ENCODE data around the gene EIF1. TPM values are rescaled to one million over a fixed set of nuclear protein-coding genes. Genes with fewer than 3 reads are reported as not detected.

Gene EIF1
- polyA plus RNA-seq, 1 donor from 2014 or later = 257 TPM

DNA sequence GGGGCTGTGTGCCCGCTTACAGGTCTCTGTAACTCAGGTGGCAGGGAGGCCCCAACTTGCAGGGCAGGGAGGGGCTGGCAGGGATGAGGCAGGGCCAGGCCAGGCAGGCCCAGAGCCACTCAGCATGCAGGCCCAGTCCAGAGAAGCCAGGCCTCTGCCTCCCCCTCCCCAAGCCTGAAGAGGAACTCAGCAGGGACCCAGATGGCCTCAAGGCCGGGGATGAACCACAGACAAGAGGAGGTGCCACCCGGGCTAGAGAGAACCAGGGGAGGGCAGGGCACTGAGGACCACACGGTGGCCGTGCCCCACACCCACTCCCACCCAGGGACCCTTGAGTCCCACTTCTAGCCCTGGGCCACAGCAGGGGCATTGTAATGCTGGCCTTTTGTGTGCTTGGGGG, 29.8 kb upstream of the EIF1 start:
- H3K9me3 ChIP-seq (ENCODE audit: low read length) = no peaks in the 10 kb centered on the region
- no peak overlapping the region for H3K4me2 ChIP-seq (ENCODE audit: low read length)
- no peaks in the 10 kb centered on the region for H4K20me1 ChIP-seq (ENCODE audit: insufficient read depth)
- H3K27ac ChIP-seq (ENCODE audit: low read length) = no peak overlapping the region
- no peaks in the 10 kb centered on the region for H3K27me3 ChIP-seq (ENCODE audit: insufficient read depth, low read depth, low read length)
- no peak overlapping the region for H3K4me3 ChIP-seq (ENCODE audit: low read length)
- H3F3A ChIP-seq (ENCODE audit: insufficient read depth, low read length, poor library complexity, severe bottlenecking) = no peaks in the 10 kb centered on the region
- no peak overlapping the region for H3K9ac ChIP-seq (ENCODE audit: low read length)
- H2AFZ ChIP-seq (ENCODE audit: low read depth, low read length) = no peak overlapping the region
- no peaks in the 10 kb centered on the region for H3K36me3 ChIP-seq (ENCODE audit: insufficient read depth, low read length)
- H3K9me2 ChIP-seq (ENCODE audit: insufficient read depth, low read length) = no peaks in the 10 kb centered on the region
- no peaks in the 10 kb centered on the region for H3K79me2 ChIP-seq (replicated peaks; ENCODE audit: insufficient read depth, low read length)
- TF ChIP-seq REST (IDR thresholded peaks at IDR 0.05; ENCODE audit: borderline replicate concordance) (no peak), CTCF (IDR thresholded peaks at IDR 0.05; ENCODE audit: poor library complexity, severe bottlenecking) (no peak), RAD21 (conservative IDR thresholded peaks at IDR 0.05) (no peak)

DNA sequence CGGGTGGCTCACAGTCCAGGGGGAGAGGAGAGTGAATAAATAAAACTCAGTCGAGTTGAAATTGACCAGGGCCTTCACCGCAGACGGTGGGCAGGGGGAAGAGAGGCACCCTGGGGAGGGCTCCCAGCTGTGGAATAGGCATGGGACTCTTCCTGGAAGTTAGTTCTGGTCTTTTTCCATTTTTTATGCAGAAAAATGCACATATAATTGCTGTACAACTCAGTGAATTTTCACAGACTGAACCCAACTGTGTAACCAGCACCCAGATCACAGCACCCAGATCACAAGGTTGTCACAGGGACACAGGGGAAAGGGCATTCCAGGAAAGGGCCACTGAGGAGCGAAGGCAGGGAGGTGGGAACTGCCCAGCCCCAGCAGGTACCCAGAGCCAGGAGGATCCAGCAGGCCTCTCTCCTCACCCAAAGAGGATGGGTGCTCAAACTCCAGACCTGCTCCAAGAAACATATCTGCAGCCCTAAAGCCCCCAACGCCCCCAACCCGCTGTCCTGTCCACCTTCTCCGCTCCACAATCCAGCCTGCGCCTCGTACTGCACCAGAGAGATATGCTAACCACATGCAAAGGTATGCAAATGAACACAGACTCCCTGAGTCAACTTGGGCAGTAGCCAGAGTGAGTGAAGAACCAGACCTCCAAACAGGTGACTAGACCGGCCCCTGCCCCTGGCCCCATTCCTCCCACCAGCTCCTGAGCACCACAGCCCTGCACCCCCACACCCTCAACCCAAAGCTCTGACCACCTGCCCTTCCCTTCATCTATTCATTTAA, 29.1 kb upstream of the EIF1 start:
- no peak overlapping the region for H3K9ac ChIP-seq (ENCODE audit: low read length)
- no peaks in the 10 kb centered on the region for H3F3A ChIP-seq (ENCODE audit: insufficient read depth, low read length, poor library complexity, severe bottlenecking)
- H3K36me3 ChIP-seq (ENCODE audit: insufficient read depth, low read length) = no peaks in the 10 kb centered on the region
- no peaks in the 10 kb centered on the region for H3K79me2 ChIP-seq (replicated peaks; ENCODE audit: insufficient read depth, low read length)
- no peak overlapping the region for H2AFZ ChIP-seq (ENCODE audit: low read depth, low read length)
- no peak overlapping the region for H3K4me2 ChIP-seq (ENCODE audit: low read length)
- H3K9me2 ChIP-seq (ENCODE audit: insufficient read depth, low read length) = no peaks in the 10 kb centered on the region
- H3K9me3 ChIP-seq (ENCODE audit: low read length) = no peaks in the 10 kb centered on the region
- TF ChIP-seq EZH2 (IDR thresholded peaks at IDR 0.05; ENCODE audit: borderline replicate concordance, insufficient read depth, low read length, poor library complexity, severe bottlenecking) = no peak
- TF ChIP-seq REST (IDR thresholded peaks at IDR 0.05; ENCODE audit: borderline replicate concordance) = no peak
- TF ChIP-seq RAD21 (conservative IDR thresholded peaks at IDR 0.05) = no peak
- no peak for TF ChIP-seq TAF1 (IDR thresholded peaks at IDR 0.05; ENCODE audit: low read depth)
- TF ChIP-seq EP300 (conservative IDR thresholded peaks at IDR 0.05; ENCODE audit: poor library complexity, severe bottlenecking) = no peak
- TF ChIP-seq CTCF (IDR thresholded peaks at IDR 0.05; ENCODE audit: poor library complexity, severe bottlenecking) = no peak
- no peak overlapping the region for H3K4me3 ChIP-seq (ENCODE audit: low read length)
- H3K27me3 ChIP-seq (ENCODE audit: insufficient read depth, low read depth, low read length) = no peaks in the 10 kb centered on the region
- no peaks in the 10 kb centered on the region for H4K20me1 ChIP-seq (ENCODE audit: insufficient read depth)
- H3K27ac ChIP-seq (ENCODE audit: low read length) = no peak overlapping the region
